Measurements from ENCODE around the gene YPEL3. TPM values are rescaled to one million over a fixed set of nuclear protein-coding genes. Genes with fewer than 3 reads are reported as not detected.

YPEL3 gene
- total and polyA plus RNA-seq, 2 of the 8 experiments (the other 6 are each of a cell fraction or from before 2014, with no cell fraction given) = 40.3 to 53.3 TPM

DNA sequence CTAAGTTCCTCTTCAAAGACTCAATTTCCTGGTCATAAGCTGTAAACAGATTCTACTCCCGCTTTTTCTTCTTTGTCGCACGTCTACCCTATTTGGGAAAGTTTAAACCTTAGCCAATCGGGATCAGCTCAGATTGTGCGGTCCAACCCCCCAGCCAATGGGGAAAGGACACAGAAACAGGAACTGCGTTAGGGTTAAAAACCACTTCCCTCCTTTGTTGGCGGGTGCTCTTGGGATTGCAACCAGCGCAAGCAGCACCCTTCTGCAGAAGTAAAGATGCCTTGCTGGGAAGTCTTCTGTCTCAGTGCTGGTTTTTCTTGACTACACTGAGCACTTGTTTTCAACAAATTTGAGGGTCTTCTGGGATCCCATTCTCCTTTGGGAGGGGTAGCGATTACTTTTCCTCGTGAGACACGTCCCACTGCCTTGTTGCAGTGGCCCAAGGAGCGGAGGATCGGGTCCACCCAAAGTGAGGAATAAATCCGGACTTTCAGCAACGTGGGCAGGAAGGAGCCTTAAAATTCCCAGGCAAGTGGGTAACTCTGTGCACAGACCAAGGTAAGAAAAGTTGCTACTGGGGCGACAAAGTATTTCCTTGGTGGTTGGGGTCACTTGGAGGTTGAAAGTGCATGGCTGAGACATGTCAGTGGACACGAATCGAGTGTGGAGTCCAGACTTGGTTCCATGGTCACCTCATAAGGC lies 1.0 kb upstream of the YPEL3 start:
- peak overlapping the region; percentile 92 for H4K5ac ChIP-seq (ENCODE audit: insufficient read length, low read depth, low read length)
- ChIA-PET CTCF (ENCODE audit: partially characterized antibody) (interaction anchor here (0.9 to 1.1 kb wide), 3 partner anchors 15 to 42 kb away, joined by 4 to 8 read pairs (median 5); no protein-coding TSS in a partner anchor), POLR2A (ENCODE audit: partially characterized antibody) (interaction anchor here (0.7 to 14.0 kb wide), 10 partner anchors 11 to 519 kb away, joined by 3 to 353 read pairs (median 4); partner anchors contain the start of genes ALDOA, CORO1A, GDPD3 and PPP4C)
- peak overlapping the region; percentile 22 for H3K4ac ChIP-seq (replicated peaks; ENCODE audit: insufficient read length, low read depth, low read length)
- H2BK12ac ChIP-seq (ENCODE audit: low read depth, low read length) = peak overlapping the region; percentile 88
- H3K23ac ChIP-seq (ENCODE audit: insufficient read length) = no peak overlapping the region
- H2BK15ac ChIP-seq (ENCODE audit: low read length) = peak overlapping the region; percentile 23; the same call in 1 of the 2 replicates
- H4K8ac ChIP-seq (ENCODE audit: extremely low read depth, insufficient read depth, low read length) = no peak overlapping the region
- H4K20me1 ChIP-seq (replicated peaks in 1 of 2; ENCODE audit: control insufficient read depth in 1 of 2, insufficient read depth in 2 of 2, low read length in 2 of 2) = peaks cover 2 to 19% of the 10 kb centered on the region in 2 experiments
- H3K4me3 ChIP-seq (ENCODE audit: extremely low read depth in 1 of 4, insufficient read depth in 2 of 4, low read depth in 3 of 4, low read length in 4 of 4) = peak overlapping the region; percentile 80 to 100 (median 98); a peak in 7 of 8 replicates
- H3K9ac ChIP-seq (replicated peaks in 1 of 4; ENCODE audit: extremely low read depth in 1 of 4, low read depth in 3 of 4, low read length in 3 of 4) = peak overlapping the region; percentile 79 to 98 (median 96)
- H3K9me3 ChIP-seq (ENCODE audit: insufficient read depth in 2 of 2, low read depth in 1 of 2, low read length in 1 of 2) = no peaks in the 10 kb centered on the region
- H3K4me2 ChIP-seq (ENCODE audit: insufficient read depth in 1 of 2, low read depth in 2 of 2, low read length in 2 of 2) = peak overlapping the region; percentile 56 to 94
- H3K14ac ChIP-seq (ENCODE audit: insufficient read length) = no peak overlapping the region
- H3K79me1 ChIP-seq (ENCODE audit: low read depth, low read length) = peaks cover 3% of the 10 kb centered on the region
- H3K18ac ChIP-seq (ENCODE audit: extremely low read depth, low read length) = peak overlapping the region; percentile 88; the same call in 1 of the 2 replicates
- WGBS, 2 experiments (ENCODE audit: extremely low coverage in 1 of 2, insufficient coverage in 1 of 2, insufficient read length in 1 of 2, insufficient replicate concordance in 2 of 2, low coverage in 1 of 2, low lambda C conversion rate in 2 of 2, missing lambda C conversion rate in 1 of 2) = 1% methylated on average over 18 of the region's 18 CpGs; no CpG with 5 or more reads in 1 of the 2 experiments
- TF ChIP-seq SRF (IDR thresholded peaks at IDR 0.05; ENCODE audit: low read depth, low read length) = peak; percentile 75
- no peak for TF ChIP-seq KDM1A (IDR thresholded peaks at IDR 0.05; ENCODE audit: borderline replicate concordance, low read length)
- TF ChIP-seq SAP30 (IDR thresholded peaks at IDR 0.05; ENCODE audit: insufficient read depth, insufficient replicate concordance, low read length) = peak; percentile 75
- TF ChIP-seq TAF1 (IDR thresholded peaks at IDR 0.05; ENCODE audit: low read depth, low read length) = peak; percentile 82
- peak; percentile 84; the same call in 1 of the 2 replicates for TF ChIP-seq POLR2AphosphoS5 (IDR thresholded peaks at IDR 0.05; ENCODE audit: low read depth, low read length)
- TF ChIP-seq PHF8 (conservative IDR thresholded peaks at IDR 0.05; ENCODE audit: low read depth, low read length) = peak; percentile 37
- peak; percentile 87 for TF ChIP-seq SP1 (IDR thresholded peaks at IDR 0.05; ENCODE audit: low read depth, low read length)
- no peak for TF ChIP-seq TEAD4 (IDR thresholded peaks at IDR 0.05; ENCODE audit: low read depth, low read length)
- TF ChIP-seq TBP (IDR thresholded peaks at IDR 0.05; ENCODE audit: low read depth, low read length) = peak; percentile 93
- no peak for TF ChIP-seq RNF2 (IDR thresholded peaks at IDR 0.05; ENCODE audit: borderline replicate concordance, low read depth, low read length, missing control alignments, poor library complexity, severe bottlenecking)
- peak; percentile 9 to 90 for TF ChIP-seq POLR2A (IDR thresholded peaks at IDR 0.05; ENCODE audit: control extremely low read depth in 1 of 2, low read depth in 2 of 2, low read length in 2 of 2)
- TF ChIP-seq CHD1 (IDR thresholded peaks at IDR 0.05; ENCODE audit: low read depth, low read length) = peak; percentile 32; the same call in 1 of the 2 replicates
- no peak overlapping the region for H2BK20ac ChIP-seq (ENCODE audit: low read length)
- H2AFZ ChIP-seq (ENCODE audit: low read length) = peak overlapping the region; percentile 36; the same call in 1 of the 2 replicates
- H2AK5ac ChIP-seq (ENCODE audit: low read depth, low read length) = peak overlapping the region; percentile 29; the same call in 1 of the 2 replicates
- peaks cover 0 to 19% (median 8%) of the 10 kb centered on the region in 4 experiments; a peak in 6 of 7 replicates for H3K4me1 ChIP-seq (replicated peaks in 1 of 4; ENCODE audit: control insufficient read depth in 3 of 4, insufficient read depth in 4 of 4, low read length in 3 of 4)
- H4K91ac ChIP-seq (replicated peaks; ENCODE audit: insufficient read length, low read length) = peak overlapping the region; percentile 9
- FAIRE-seq (peak; percentile 91), DNase-seq (ENCODE audit: low read depth in 1 of 2, low spot score in 2 of 2) (peak in 1 of 2 experiments; percentile 73)
- peak overlapping the region; percentile 98 for H3K27ac ChIP-seq (ENCODE audit: low read depth, low read length)
- H2BK120ac ChIP-seq (replicated peaks; ENCODE audit: low read depth, low read length) = no peak overlapping the region
- peak overlapping the region; percentile 96 for H2BK5ac ChIP-seq (ENCODE audit: low read depth, low read length)
- no peak overlapping the region for H3K56ac ChIP-seq (replicated peaks; ENCODE audit: insufficient read length, low read depth, low read length)
- H3K36me3 ChIP-seq (ENCODE audit: control insufficient read depth in 2 of 4, insufficient read depth in 4 of 4, low read length in 3 of 4) = peaks cover 0 to 9% (median 3%) of the 10 kb centered on the region in 4 experiments; a peak in 6 of 8 replicates
- no peaks in the 10 kb centered on the region for H3K27me3 ChIP-seq (replicated peaks in 1 of 4; ENCODE audit: control insufficient read depth in 3 of 4, extremely low read depth in 1 of 4, insufficient read depth in 3 of 4, low read length in 3 of 4)
- peaks cover 21% of the 10 kb centered on the region; the same call in 1 of the 2 replicates for H3K23me2 ChIP-seq (ENCODE audit: low read depth, low read length)
- peaks cover 11 to 57% of the 10 kb centered on the region in 2 experiments for H3K79me2 ChIP-seq (ENCODE audit: control insufficient read depth in 1 of 2, insufficient read depth in 2 of 2, low read length in 2 of 2)
